Mucosa of descending colon (tissue), 3 donors: ENCODE measurements around the gene TTLL3. TPM values are rescaled to one million over a fixed set of nuclear protein-coding genes. Genes with fewer than 3 reads are reported as not detected.

Source experiments
- ATAC-seq: fragments of 200-7000 bp; cut with Tn5 transposase; one replicate; pipeline ENCODE4 v1.9.1; 2020; ENCODE audit warnings: mild to moderate bottlenecking, moderate library complexity
- DNase-seq, 3 donors: peaks; one replicate each; pipeline ENCODE4 v3.0.0-alpha.2; 2020
- H3K36me3 ChIP-seq: fragments of 200-600 bp; one replicate; pipeline ENCODE4 v1.8.0; 2021; ENCODE audit warnings: low read depth, mild to moderate bottlenecking
- H3K4me1 ChIP-seq: fragments of 200-600 bp; one replicate; pipeline ENCODE4 v1.8.0; 2021; ENCODE audit warnings: low read depth, mild to moderate bottlenecking
- H3K4me3 ChIP-seq: fragments of 200-600 bp; one replicate; pipeline ENCODE4 v1.8.0; 2021; ENCODE audit warnings: mild to moderate bottlenecking
- H3K9me3 ChIP-seq: fragments of 200-600 bp; one replicate; pipeline ENCODE4 v1.8.0; 2021; ENCODE audit warnings: mild to moderate bottlenecking
- intact Hi-C, 2 donors: fragments of 100-400 bp; cut with DNase I in 1 of 2; cut with micrococcal nuclease in 1 of 2; formaldehyde crosslinking; loops; one replicate each; pipeline versions ENCODE4 v1.11.0 to v1.11.1; 2022; cut with DNase I, micrococcal nuclease
- total RNA-seq, 3 donors: library from RNA; stranded (reverse); fragmentation: NEBNext Ultra II Directional in 2 of 3; extraction: Animal tissue kit (Norgen Biotek cat#: 25700) in 2 of 3; gene quantifications; one replicate each; pipeline versions ENCODE4 v1.2.1 to v1.2.4, GENCODE V29; 2021 to 2023
- TF ChIP-seq, protein P1 (sequence below): fragments of 200-600 bp; IDR thresholded peaks from one replicate; pipeline ENCODE4 v1.8.0; 2022; ENCODE audit warnings: antibody characterized with exemption, mild to moderate bottlenecking
- donor health status: DM: no; HTN: no; CAD: no; lungs with moderate emphysema.
- donor health status: DM: no; HTN: no; CAD: no.
- donor health status: DM: no; HTN: yes; CAD: no.

The TTLL3 gene
- total RNA-seq, 3 donors from 2014 or later, result 37.0 to 63.9 (median 47.7) TPM

DNA sequence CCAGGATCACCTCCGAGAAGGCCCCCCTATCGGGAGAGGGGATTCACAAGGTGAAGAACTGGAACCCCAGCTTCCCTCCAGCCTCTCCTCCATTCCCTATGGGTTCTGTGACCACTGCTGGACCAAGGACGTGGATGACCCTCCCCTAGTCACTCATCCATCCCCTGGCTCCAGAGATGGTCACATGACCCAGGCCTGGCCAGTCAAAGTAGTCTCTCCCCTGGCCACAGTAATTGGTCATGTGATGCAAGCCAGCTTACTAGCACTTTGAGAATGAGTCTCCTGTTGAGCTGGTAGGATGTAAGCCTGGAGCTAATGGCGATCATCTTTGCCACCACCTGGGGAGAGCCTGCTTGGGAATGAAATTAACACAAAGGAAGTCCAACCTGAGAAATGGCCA is 44.2 kb upstream of the TTLL3 start:
- peaks cover 15% of the 10 kb centered on the region for H3K4me1 ChIP-seq
- no peak overlapping the region for H3K4me3 ChIP-seq
- DNase-seq (no peak), ATAC-seq (no peak)
- intact Hi-C loops, result no loop called here
- TF ChIP-seq, protein P1, sequence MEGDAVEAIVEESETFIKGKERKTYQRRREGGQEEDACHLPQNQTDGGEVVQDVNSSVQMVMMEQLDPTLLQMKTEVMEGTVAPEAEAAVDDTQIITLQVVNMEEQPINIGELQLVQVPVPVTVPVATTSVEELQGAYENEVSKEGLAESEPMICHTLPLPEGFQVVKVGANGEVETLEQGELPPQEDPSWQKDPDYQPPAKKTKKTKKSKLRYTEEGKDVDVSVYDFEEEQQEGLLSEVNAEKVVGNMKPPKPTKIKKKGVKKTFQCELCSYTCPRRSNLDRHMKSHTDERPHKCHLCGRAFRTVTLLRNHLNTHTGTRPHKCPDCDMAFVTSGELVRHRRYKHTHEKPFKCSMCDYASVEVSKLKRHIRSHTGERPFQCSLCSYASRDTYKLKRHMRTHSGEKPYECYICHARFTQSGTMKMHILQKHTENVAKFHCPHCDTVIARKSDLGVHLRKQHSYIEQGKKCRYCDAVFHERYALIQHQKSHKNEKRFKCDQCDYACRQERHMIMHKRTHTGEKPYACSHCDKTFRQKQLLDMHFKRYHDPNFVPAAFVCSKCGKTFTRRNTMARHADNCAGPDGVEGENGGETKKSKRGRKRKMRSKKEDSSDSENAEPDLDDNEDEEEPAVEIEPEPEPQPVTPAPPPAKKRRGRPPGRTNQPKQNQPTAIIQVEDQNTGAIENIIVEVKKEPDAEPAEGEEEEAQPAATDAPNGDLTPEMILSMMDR, result no peak
- no peaks in the 10 kb centered on the region for H3K9me3 ChIP-seq
- H3K36me3 ChIP-seq, result peaks cover 3% of the 10 kb centered on the region

- H3K4me3 ChIP-seq, result no peak overlapping the region
- intact Hi-C loops, result no loop called here
- ATAC-seq (no peak), DNase-seq (no peak)
- TF ChIP-seq, protein P1, result no peak
- peaks cover 3% of the 10 kb centered on the region for H3K36me3 ChIP-seq
- peaks cover 15% of the 10 kb centered on the region for H3K4me1 ChIP-seq
- H3K9me3 ChIP-seq, result no peaks in the 10 kb centered on the region
Observed at GRCh38 chr3:9767418-9767817, 42.6 kb upstream of the TTLL3 start.

- ATAC-seq, result no peak
- H3K4me1 ChIP-seq, result peaks cover 15% of the 10 kb centered on the region
- DNase-seq, result no peak
- no peak overlapping the region for H3K4me3 ChIP-seq
- peaks cover 3% of the 10 kb centered on the region for H3K36me3 ChIP-seq
- TF ChIP-seq, protein P1, result no peak
- no peaks in the 10 kb centered on the region for H3K9me3 ChIP-seq
- intact Hi-C loops, result no loop called here
Observed at GRCh38 chr3:9768141-9768775, 41.8 kb upstream of the TTLL3 start.

DNA sequence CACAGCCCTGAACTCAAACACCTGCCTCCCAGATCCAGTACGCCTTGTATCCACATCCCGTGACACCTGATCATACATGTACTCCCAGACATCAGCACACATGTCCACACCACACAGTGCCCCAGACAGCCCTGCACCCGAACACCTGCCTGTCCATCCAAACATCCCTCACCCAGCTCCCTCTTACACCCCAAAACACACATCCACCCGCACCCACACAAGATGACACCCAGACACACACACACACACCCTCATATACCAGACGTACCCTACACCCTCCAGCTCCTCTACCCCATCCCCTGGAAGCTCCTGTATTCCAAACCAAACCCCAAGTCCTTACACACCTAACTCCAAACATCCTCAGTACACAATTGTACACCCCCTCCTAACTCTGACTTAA is 41.0 kb upstream of the TTLL3 start:
- H3K36me3 ChIP-seq, result peaks cover 3% of the 10 kb centered on the region
- no peak for ATAC-seq
- intact Hi-C loops, result no loop called here
- H3K4me3 ChIP-seq, result peak overlapping the region; percentile 34
- TF ChIP-seq, protein P1, result no peak
- DNase-seq, result no peak
- peaks cover 15% of the 10 kb centered on the region for H3K4me1 ChIP-seq
- no peaks in the 10 kb centered on the region for H3K9me3 ChIP-seq

DNA sequence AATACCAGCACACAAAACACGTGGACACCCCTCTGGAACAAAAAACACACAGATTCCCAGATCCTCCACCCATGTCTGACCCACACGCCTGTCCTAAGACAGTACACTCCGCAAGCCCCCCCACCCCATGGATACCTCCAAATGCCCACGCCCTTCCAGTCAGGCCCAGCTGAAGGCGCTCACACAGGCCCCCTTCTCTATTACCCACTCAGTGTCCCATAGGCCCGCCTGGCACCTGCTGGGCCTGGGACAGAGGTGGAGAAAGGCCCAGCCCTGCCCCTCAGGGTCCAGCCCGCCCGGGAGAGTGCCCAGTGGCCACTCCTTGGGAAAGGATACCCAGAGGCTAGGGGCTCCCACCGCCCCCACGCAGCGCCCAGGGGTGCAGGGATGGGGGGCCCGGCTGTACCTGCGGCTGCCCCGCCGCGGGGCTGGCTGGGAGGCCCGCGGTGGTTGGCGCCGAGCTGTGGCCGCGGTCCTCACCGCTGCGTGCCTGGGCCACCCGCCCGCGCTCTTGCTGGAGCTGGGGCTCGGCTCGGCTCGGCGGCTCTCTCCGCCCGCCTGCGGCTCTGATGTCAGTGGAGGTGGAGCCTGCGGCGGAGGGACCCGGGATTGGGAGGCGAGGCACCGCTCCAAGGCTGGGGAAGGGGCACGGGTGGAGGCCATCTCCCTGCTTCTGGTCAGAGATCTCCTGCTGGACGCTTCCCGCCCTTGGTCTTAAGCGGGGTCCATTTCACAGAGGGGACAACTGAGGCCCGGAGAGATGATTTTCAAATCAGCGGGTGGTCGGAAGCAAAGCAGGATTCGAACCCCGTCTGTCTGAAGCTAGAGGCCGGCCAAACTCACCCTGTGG is 40.4 kb upstream of the TTLL3 start, which contains the start of gene CAMK1:
Gene CAMK1, minus strand, starts transcription at position 522 of the 850 bp plus-strand sequence. CDS start 2,198 bp downstream, outside the sequence.
- peak; percentile 82 to 88 (median 84) for DNase-seq
- peak within 1 kb of the TSS; percentile 34 for H3K4me3 ChIP-seq
- H3K4me1 ChIP-seq, result peaks cover 15% of the 10 kb centered on the region
- TF ChIP-seq, protein P1, result no peak
- intact Hi-C loops, result no loop called here
- ATAC-seq, result peak; percentile 96
- H3K9me3 ChIP-seq, result no peaks in the 10 kb centered on the region
- peaks cover 3% of the 10 kb centered on the region for H3K36me3 ChIP-seq
